DMS114 treated with DMSO at 0.1 percent for 48 hours (cell line): Measurements from ENCODE around the gene GPR150.
"Not testable (repeated sequence)": the region's sequence is repeated elsewhere in the genome, so short reads cannot be mapped to it uniquely, and the experiment has no call there.

Experiments used
- DNase-seq: peaks from one replicate; lab custom pipeline; 2025; ENCODE audit not compliant: unreplicated experiment; lab: John Stamatoyannopoulos, UW

Gene GPR150

DNA sequence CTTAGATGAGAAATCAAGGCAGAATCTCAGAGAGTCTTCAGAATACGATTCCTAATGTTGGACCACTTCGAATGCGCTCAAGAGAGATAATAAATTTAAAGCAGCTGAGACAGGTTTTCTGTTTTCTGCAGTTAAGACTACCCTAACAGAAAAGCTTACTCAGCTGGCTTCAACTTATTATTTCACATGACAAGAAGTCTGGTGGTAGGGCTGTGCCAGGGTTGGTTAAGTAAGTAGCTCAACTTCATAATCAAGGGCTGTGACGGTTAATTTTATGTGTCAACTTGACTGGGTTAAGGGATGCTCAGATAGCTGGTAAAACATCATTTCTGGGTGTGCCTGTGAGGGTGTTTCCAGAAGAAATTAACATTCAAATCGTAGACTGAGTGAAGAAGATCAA, 3.8 kb downstream of the GPR150 start:
- no peak for DNase-seq

DNA sequence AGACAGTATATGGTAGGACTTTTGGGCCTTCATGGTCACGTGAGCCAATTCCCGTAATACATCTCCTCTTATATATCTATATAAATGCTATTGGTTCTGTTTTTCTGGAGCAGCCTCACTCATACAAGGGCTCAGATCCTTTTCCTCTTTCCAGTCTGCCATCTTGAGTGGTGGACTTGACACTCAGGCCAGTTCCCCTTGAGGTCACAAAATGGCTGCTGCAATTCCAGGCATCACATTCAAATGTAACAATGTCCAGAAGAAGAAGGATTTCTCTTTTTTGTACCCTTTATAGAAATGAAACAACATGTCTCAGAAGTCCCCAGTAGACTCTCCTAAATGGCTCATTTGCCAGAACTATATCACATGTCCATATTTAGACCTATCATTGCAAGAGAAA, 4.5 kb downstream of the GPR150 start:
- no peak for DNase-seq

DNA sequence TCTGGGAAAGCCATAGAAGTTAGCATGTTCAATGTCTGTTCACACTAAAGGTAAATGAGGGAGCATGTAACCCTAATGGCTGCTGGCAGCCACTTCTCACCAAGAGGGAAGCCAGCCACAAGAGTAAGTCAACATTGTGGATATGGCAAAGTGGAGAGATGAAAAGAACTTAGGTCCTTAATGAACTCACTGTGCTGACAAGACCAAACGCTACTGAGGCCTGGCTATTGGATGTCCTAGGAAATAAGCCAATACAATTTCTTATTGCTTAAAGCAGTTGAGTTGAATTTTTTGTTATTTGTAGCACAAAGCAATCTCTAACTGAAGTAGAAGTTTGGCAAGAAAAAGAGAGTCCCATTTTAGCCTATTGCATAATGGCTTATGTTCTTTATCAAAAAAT, 6.8 kb downstream of the GPR150 start:
- DNase-seq = no peak

DNA sequence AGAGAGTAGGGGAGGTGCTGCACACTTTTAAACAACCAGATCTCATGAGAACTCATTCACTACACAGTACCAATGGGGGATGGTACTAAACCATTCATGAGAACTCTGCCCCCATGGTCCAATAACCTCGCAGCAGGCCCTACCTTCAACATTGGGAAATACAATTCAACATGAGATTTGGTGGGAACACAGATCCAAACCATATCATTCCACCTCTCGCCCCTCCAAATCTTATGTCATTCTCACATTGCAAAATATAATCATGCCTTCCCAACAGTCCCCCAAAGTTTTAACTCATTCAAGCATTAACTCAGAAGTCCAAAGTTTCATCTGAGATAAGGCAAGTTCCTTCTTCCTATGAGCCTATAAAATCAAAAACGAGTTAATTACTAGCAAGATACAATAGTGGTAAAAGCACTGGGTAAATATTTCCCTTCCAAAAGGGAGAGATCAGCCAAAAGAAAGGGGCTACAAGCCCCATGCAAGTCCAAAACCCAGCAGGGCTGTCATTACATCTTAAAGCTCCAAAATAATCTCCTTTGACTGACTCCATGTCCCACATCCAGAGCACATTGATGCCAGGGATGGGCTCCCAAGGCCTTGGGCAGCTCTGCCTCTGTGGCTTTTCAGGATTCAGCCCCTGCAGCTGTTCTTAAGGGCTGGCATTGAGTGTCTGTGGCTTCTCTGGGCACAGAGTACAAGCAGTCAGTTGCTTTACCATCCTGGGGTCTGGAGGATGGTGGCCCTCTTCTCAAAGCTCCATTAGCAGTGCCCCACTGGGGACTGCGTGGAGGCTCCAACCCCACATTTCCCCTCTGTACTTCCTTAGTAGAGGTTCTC, 8.3 kb downstream of the GPR150 start:
- no peak for DNase-seq

GRCh38 chr5:95628933-95629332, 9.0 kb downstream of the GPR150 start:
- no peak for DNase-seq

GRCh38 chr5:95630394-95630917, 10.6 kb downstream of the GPR150 start:
- no peak for DNase-seq

GRCh38 chr5:95631255-95631958, 11.5 kb downstream of the GPR150 start:
- no peak for DNase-seq

- no peak for DNase-seq
These were observed 12.2 kb downstream of the GPR150 start for GRCh38 chr5:95631991-95632675.

DNA sequence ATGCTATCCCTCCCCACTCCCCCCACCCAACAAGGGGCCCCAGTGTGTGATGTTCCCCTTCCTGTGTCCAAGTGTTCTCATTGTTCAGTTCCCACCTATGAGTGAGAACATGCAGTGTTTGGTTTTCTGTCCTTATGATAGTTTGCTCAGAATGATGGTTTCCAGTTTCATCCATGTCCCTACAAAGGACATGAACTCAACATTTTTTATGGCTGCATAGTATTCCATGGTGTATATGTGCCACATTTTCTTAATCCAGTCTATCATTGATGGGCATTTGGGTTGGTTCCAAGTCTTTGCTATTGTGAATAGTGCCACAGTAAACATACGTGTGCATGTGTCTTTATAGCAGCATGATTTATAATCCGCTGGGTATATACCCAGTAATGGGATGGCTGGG, 13.1 kb downstream of the GPR150 start:
- DNase-seq = not testable (repeated sequence)

DNA sequence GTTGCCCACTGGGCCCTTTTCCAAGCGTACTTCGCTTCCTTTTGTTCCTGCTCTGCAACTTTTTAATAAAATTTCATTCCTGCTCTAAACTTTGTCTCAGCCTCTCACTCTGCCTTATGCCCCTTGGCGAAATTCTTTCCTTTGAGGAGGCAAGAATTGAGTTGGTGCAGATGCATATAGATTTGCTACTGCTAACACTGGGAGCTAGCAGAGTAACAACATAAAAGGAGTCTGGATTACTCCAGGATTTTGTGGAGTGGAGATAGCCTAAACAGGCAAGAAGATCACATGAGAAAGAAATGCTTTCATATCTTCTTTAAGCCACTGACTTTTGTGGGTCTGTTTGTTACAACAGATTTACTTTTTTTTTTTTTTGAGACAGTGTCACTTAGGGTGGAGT, 13.8 kb downstream of the GPR150 start:
- no peak for DNase-seq

DNA sequence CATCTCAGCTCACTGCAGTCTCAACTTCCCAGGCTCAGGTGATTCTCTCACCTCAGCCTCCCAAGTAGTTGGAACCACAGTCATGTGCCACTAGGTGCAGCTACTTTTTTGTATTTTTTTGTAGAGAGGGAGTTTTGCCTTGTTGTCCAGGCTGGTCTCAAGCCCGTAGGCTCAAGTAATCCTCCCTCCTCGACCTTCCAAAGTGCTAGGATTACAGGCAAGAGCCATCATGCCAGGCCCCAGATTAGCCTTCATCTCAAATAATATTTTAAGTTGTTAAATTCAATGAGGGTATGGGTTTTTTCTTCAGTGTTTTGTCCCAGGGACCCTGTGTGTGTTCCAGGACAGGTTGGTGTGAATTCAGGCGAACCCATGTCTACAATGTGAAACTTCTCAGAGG, 14.2 kb downstream of the GPR150 start:
- DNase-seq = no peak

GRCh38 chr5:95638632-95639031, 18.7 kb downstream of the GPR150 start:
- DNase-seq = no peak

- no peak for DNase-seq
These were observed 21.9 kb downstream of the GPR150 start for GRCh38 chr5:95641741-95642220.

DNA sequence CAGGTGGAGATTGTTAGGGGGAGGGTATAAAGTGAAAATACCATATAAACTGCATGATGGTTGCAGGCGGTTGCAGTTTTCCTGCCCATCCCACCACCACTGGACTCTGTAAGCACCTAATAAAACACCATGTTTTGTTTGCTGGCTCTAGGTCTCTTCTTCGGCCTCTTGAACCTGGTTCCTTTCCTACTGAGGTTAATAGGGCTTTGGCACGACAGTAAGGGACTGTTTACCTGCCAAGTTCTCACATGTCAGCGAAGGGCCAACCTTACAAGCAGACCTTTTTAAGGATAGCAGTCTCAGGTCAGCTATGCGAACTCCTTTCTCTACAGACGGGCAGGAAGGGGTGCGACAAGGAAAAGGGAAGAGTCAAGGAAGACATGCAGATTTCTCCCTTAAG, 23.3 kb downstream of the GPR150 start:
- no peak for DNase-seq

DNA sequence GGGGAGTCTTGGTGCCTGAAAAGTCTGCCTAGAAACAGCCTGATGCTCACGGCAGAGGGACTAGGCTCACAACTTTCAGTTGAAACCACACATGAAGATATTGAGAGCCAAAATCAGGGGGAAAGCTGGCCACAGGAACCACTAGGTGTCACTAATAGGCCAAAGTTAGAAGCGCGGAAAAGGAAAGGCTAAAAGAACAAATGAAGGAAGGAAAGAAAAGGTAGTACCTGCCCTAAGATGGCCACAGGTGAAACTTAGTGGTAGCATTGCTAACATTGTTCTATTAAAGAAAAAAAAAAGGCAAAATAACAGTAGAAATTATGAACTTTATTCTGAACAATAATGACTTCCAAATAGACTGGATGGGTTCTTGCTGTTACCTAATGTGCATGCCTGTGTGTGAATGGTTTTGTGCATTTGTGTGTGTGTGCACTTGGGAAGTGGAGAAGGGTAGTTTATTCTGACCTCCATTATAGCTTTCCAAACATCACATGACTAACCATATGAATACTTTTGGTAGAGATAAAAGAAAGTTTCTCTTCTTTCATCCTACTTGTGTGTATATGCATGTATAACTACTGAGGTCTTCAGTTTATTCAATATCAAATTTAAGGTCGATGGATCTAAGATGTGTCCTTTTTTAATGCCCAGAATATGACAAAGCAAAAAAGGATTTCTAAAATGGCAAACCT, 24.6 kb downstream of the GPR150 start:
- peak; percentile 75 for DNase-seq

DNA sequence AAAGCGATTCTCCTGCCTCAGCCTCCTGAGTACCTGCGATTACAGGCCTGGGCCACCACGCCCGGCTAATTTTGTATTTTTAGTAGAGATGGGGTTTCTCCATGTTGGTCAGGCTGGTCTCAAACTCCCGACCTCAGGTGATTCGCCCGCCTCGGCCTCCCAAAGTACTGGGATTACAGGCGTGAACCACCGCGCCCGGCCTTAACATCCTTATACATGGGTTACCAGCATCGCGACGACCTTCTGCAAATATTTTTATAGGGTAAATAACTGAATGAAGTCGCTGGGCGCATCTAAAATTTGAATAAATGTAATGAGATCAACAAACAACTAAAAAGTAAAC, 26.3 kb downstream of the GPR150 start:
- not testable (repeated sequence) for DNase-seq

DNA sequence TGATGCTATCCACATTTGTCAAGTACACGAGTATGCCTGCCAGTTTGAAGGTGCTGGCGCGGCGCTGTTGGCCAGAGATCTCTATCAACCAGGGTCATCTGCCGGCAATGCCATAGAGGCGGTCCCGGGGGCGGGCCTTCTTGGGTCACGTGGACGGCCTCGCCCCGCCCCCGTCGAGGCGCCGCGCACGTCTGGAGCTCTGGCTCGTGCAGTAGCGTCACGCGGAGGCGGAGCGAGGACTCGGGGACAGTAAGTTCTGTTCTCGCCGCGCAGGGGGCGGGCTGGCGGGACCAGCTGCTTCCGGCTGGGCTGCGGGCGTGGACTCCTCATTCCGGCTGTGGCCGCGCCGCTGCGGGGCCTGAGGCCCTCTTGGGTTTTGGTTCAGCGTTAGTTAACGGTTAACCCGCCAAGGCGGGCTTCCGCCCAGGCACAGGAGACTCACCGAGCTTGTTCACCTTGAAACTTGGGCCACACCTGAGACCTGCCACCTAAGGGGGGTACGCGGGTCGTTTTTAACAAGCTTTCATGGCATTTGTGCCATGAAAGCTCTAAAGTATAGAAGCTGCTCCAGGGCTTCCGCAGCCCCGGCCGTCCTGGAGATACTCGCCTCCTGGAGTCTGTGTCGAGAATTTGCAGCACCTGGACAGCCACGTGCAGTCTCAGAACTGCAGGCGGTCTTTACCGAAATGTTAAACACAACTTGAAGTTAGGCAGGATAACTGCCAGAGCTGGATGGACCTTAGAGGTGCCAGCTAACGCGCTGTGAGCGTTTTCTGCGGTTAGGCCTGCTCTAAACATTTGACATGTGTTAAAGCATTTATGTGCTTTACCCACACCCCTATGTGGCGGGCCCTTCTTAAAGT, 26.9 kb downstream of the GPR150 start, which contains the start of gene RFESD:
TSS of gene RFESD (plus strand) at position 209 of the 863 bp plus-strand sequence. CDS start 5,495 bp downstream, outside the sequence.
- peak; percentile 92 for DNase-seq

DNA sequence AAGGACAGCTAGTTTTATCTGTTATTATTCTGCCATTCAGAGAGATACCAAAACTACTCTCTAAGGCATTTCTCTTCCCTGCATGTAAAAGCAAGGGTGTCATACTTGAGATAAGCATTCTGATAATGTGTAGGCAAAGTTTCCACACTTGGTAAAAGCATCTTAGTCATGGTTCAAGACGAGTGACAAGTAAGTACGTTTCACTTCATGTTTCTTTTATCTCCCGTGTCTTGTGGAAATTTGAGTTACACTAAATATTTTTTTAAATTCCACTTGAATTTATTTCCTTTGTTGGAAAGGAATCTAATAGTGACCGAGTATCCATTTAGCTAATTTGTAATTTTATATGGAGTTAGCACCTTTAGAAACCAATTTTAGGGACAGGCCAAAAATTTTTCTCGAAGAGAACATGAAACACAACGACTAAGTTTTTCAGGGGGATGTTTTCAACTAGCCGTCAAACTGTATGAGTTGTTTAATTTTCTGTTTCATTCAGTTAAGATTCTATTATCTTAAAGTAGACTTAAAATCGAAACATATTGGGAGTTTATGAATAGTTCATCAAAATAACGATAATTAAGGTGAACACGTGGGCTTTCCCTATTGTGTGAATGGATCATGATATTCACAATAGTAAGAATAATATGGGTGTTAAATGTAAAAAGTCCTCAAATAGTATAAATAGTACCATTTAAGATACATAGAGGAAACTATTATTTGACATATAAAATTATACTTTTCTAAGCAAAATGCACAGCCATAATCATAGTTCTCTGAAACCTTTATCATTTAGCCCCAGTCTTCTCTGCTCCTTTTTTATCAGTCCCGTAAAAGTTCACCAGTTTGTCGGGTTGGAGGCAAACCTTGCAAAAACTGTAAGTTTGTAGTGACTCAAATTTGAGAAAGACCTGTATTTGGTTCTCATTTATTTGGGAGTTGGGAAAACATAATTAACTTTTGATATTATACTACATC, 28.3 kb downstream of the GPR150 start:
- no peak for DNase-seq

DNA sequence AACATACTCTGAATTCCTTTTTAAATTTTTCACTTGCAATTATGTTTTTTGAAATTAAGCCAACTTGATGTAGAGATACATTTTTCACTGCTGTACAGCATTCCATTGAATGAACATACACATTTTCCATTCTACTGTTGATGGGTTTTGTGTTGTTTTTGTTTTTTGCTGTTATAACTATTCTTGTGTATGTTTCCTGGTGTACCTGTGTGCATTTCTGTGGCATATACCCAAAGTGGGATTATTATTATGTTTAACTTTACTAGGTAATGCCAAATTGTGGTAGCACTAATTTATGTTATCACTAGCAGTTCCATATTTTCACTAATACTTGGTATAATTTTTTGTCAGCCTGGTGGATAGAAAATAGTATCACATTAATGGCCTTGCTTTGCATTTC, 29.4 kb downstream of the GPR150 start:
- DNase-seq = no peak
